ENCODE data around the gene MAML3.

DNA sequence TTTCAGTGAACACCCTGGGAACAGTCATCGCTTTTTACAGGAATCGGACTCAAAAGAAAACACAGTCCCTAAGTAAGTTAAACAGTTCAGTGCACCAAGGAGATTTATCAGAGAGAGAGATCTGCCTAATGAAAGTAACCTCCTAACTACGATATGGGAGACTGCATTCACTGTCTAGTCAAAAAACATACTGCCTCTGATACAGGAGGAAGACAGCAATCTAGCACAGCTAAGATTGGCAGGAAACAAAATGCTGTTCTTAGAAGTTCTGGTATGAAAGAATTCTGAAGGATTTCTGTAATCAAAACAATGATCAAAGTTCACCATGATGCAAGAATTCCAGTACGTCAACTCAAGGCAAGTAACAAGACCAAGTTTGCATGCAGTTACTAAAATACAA lies 92.8 kb downstream of the MAML3 start:
- TF ChIP-seq, protein P1, sequence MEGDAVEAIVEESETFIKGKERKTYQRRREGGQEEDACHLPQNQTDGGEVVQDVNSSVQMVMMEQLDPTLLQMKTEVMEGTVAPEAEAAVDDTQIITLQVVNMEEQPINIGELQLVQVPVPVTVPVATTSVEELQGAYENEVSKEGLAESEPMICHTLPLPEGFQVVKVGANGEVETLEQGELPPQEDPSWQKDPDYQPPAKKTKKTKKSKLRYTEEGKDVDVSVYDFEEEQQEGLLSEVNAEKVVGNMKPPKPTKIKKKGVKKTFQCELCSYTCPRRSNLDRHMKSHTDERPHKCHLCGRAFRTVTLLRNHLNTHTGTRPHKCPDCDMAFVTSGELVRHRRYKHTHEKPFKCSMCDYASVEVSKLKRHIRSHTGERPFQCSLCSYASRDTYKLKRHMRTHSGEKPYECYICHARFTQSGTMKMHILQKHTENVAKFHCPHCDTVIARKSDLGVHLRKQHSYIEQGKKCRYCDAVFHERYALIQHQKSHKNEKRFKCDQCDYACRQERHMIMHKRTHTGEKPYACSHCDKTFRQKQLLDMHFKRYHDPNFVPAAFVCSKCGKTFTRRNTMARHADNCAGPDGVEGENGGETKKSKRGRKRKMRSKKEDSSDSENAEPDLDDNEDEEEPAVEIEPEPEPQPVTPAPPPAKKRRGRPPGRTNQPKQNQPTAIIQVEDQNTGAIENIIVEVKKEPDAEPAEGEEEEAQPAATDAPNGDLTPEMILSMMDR (IDR thresholded peaks at IDR 0.05; ENCODE audit: low read depth, low read length, poor library complexity, severe bottlenecking): no peak
- TF ChIP-seq EZH2phosphoT487 (IDR thresholded peaks at IDR 0.05; ENCODE audit: borderline replicate concordance, low read length): no peak

All from DOHH2 (cell line).